H1 (cell line): ENCODE results near the gene OR14I1. TPM values are rescaled to one million over a fixed set of nuclear protein-coding genes. Genes with fewer than 3 reads are reported as not detected.
"Not testable (repeated sequence)": the region's sequence is repeated elsewhere in the genome, so short reads cannot be mapped to it uniquely, and the experiment has no call there.

Experiments used
- CTCF ChIA-PET: fragments of 300-600 bp; sonication (Branson Sonifier 250); formaldehyde crosslinking; loops from one replicate; lab custom pipeline; 2021; ENCODE audit not compliant: partially characterized antibody; lab: Charles Lee
- POLR2A ChIA-PET: fragments of 300-600 bp; sonication (Branson Sonifier 250); formaldehyde crosslinking; loops from one replicate; lab custom pipeline; 2021; ENCODE audit warnings: inconsistent platforms; ENCODE audit not compliant: partially characterized antibody; lab: Charles Lee
- DNase-seq, 2 experiments: peaks; one replicate each; pipeline versions ENCODE4 v3.0.0 to v3.0.0-alpha.2; 2010 to 2022; ENCODE audit warnings: low spot score in 2 of 2, low read depth in 1 of 2, mixed read lengths in 1 of 2
- FAIRE-seq: peaks from 2 replicates; lab custom pipeline; 2011; peaks lifted over from hg19 to GRCh38; lab: Jason Lieb, UNC
- H2AFZ ChIP-seq: 2 replicates; pipeline ENCODE4 v1.8.1; 2012; ENCODE audit warnings: low read length, inconsistent platforms
- H2AK5ac ChIP-seq: 2 replicates; pipeline ENCODE4 v1.6.1; 2013; ENCODE audit warnings: low read depth, low read length
- H2BK120ac ChIP-seq: replicated peaks from 2 replicates; pipeline ENCODE3; 2013; ENCODE audit warnings: low read depth, low read length, inconsistent platforms
- H2BK12ac ChIP-seq: 2 replicates; pipeline ENCODE4 v1.6.1; 2013; ENCODE audit warnings: low read depth, low read length
- H2BK15ac ChIP-seq: 2 replicates; pipeline ENCODE4 v1.6.1; 2013; ENCODE audit warnings: low read length
- H2BK20ac ChIP-seq: 2 replicates; pipeline ENCODE4 v1.6.1; 2013; ENCODE audit warnings: low read length
- H2BK5ac ChIP-seq: 2 replicates; pipeline ENCODE4 v1.6.1; 2013; ENCODE audit warnings: low read depth, low read length
- H3K14ac ChIP-seq: 2 replicates; pipeline ENCODE4 v1.6.1; 2013; ENCODE audit warnings: inconsistent platforms; ENCODE audit not compliant: insufficient read length
- H3K18ac ChIP-seq: 2 replicates; pipeline ENCODE4 v1.6.1; 2013; ENCODE audit warnings: low read length; ENCODE audit errors: extremely low read depth
- H3K23ac ChIP-seq: 2 replicates; pipeline ENCODE4 v1.6.1; 2013; ENCODE audit warnings: inconsistent platforms; ENCODE audit not compliant: insufficient read length
- H3K23me2 ChIP-seq: 2 replicates; pipeline ENCODE4 v1.6.1; 2013; ENCODE audit warnings: low read depth, low read length
- H3K27ac ChIP-seq: 2 replicates; pipeline ENCODE4 v1.6.1; 2011; ENCODE audit warnings: low read depth, low read length, inconsistent platforms
- H3K27me3 ChIP-seq, 4 experiments: replicated peaks in 1 of 4; 1 replicate in 1 of 4; 2 replicates in 3 of 4; pipeline versions ENCODE4 v1.6.1 to v1.8.1; 2011 to 2013; ENCODE audit warnings: low read length in 3 of 4, mild to moderate bottlenecking in 3 of 4, inconsistent platforms in 2 of 4, mixed read lengths in 2 of 4, moderate library complexity in 1 of 4; ENCODE audit not compliant: control insufficient read depth in 3 of 4, insufficient read depth in 3 of 4; ENCODE audit errors: extremely low read depth in 1 of 4
- H3K36me3 ChIP-seq, 4 experiments: 2 replicates each; pipeline versions ENCODE4 v1.6.1 to v1.8.1; 2011 to 2013; ENCODE audit warnings: mild to moderate bottlenecking in 4 of 4, low read length in 3 of 4, moderate library complexity in 2 of 4, control low read depth in 1 of 4, inconsistent platforms in 1 of 4; ENCODE audit not compliant: insufficient read depth in 4 of 4, control insufficient read depth in 2 of 4
- H3K4ac ChIP-seq: replicated peaks from 2 replicates; pipeline ENCODE3; 2013; ENCODE audit warnings: low read length, low read depth, mixed read lengths, inconsistent platforms; ENCODE audit not compliant: insufficient read length
- H3K4me1 ChIP-seq, 4 experiments: replicated peaks in 1 of 4; 1 replicate in 1 of 4; 2 replicates in 3 of 4; pipeline versions ENCODE4 v1.6.1 to v1.8.1; 2011 to 2013; ENCODE audit warnings: low read length in 3 of 4, inconsistent platforms in 2 of 4, mixed read lengths in 1 of 4; ENCODE audit not compliant: insufficient read depth in 4 of 4, control insufficient read depth in 3 of 4
- H3K4me2 ChIP-seq, 2 experiments: 2 replicates each; pipeline versions ENCODE4 v1.6.1 to v1.8.1; 2011 to 2013; ENCODE audit warnings: low read depth in 2 of 2, low read length in 2 of 2, control low read depth in 1 of 2, inconsistent platforms in 1 of 2, mild to moderate bottlenecking in 1 of 2; ENCODE audit not compliant: insufficient read depth in 1 of 2
- H3K4me3 ChIP-seq, 4 experiments: fragments of 200-600, 300-600 bp in 1 of 4; sonication (generic), shearing (Covaris generic), sonication (Bioruptor Twin) in 1 of 4; 2 replicates each; pipeline versions ENCODE4 v1.5.1 to v1.8.1; 2011 to 2016; ENCODE audit warnings: low read length in 4 of 4, low read depth in 3 of 4, control low read depth in 2 of 4, inconsistent platforms in 2 of 4, mild to moderate bottlenecking in 2 of 4, mixed read lengths in 1 of 4, moderate library complexity in 1 of 4; ENCODE audit not compliant: insufficient read depth in 2 of 4; ENCODE audit errors: extremely low read depth in 1 of 4
- H3K56ac ChIP-seq: replicated peaks from 2 replicates; pipeline ENCODE3; 2013; ENCODE audit warnings: low read depth, mild to moderate bottlenecking, mixed read lengths, low read length, inconsistent platforms; ENCODE audit not compliant: insufficient read length
- H3K79me1 ChIP-seq: 2 replicates; pipeline ENCODE4 v1.6.1; 2013; ENCODE audit warnings: low read depth, low read length, control low read depth
- H3K79me2 ChIP-seq, 2 experiments: 2 replicates each; pipeline versions ENCODE4 v1.6.1 to v1.8.1; 2012 to 2013; ENCODE audit warnings: low read length in 2 of 2, mild to moderate bottlenecking in 2 of 2, inconsistent platforms in 1 of 2; ENCODE audit not compliant: insufficient read depth in 2 of 2, control insufficient read depth in 1 of 2
- H3K9ac ChIP-seq, 4 experiments: replicated peaks in 1 of 4; 1 replicate in 1 of 4; 2 replicates in 3 of 4; pipeline versions ENCODE4 v1.6.1 to v1.8.1; 2011 to 2013; ENCODE audit warnings: low read depth in 3 of 4, low read length in 3 of 4, control low read depth in 2 of 4, mild to moderate bottlenecking in 2 of 4, moderate library complexity in 2 of 4, inconsistent platforms in 1 of 4; ENCODE audit errors: extremely low read depth in 1 of 4
- H3K9me3 ChIP-seq, 2 experiments: 2 replicates each; pipeline versions ENCODE4 v1.6.1 to v1.8.1; 2012 to 2013; ENCODE audit warnings: mild to moderate bottlenecking in 2 of 2, moderate library complexity in 2 of 2, control low read depth in 1 of 2, inconsistent platforms in 1 of 2, low read depth in 1 of 2, low read length in 1 of 2, mixed read lengths in 1 of 2; ENCODE audit not compliant: insufficient read depth in 2 of 2
- H4K20me1 ChIP-seq, 2 experiments: replicated peaks in 1 of 2; 2 replicates each; pipeline versions ENCODE3 to v1.8.1; 2011 to 2013; ENCODE audit warnings: inconsistent platforms in 2 of 2, low read length in 2 of 2, mild to moderate bottlenecking in 1 of 2; ENCODE audit not compliant: insufficient read depth in 2 of 2, control insufficient read depth in 1 of 2
- H4K5ac ChIP-seq: 2 replicates; pipeline ENCODE4 v1.6.1; 2013; ENCODE audit warnings: low read length, low read depth, mixed read lengths, inconsistent platforms; ENCODE audit not compliant: insufficient read length
- H4K8ac ChIP-seq: 2 replicates; pipeline ENCODE4 v1.8.0; 2013; ENCODE audit warnings: mild to moderate bottlenecking, moderate library complexity, low read length, inconsistent platforms; ENCODE audit not compliant: insufficient read depth; ENCODE audit errors: extremely low read depth
- H4K91ac ChIP-seq: replicated peaks from 2 replicates; pipeline ENCODE3; 2013; ENCODE audit warnings: low read length, mixed read lengths, inconsistent platforms; ENCODE audit not compliant: insufficient read length
- WGBS, 2 experiments: shearing (Covaris generic) in 1 of 2; methylation state at CpG; one replicate each; pipeline versions ENCODE4 v1.1.6 to v1.1.7; 2013 to 2015; ENCODE audit warnings: low lambda C conversion rate in 2 of 2, mixed read lengths in 2 of 2, inconsistent platforms in 1 of 2, low coverage in 1 of 2, missing lambda C conversion rate in 1 of 2; ENCODE audit not compliant: insufficient replicate concordance in 2 of 2, insufficient coverage in 1 of 2, insufficient read length in 1 of 2; ENCODE audit errors: extremely low coverage in 1 of 2, missing lambda C conversion rate in 1 of 2; 5-methylcytosine and 5-hydroxymethylcytosine counted together
- polyA plus RNA-seq, 7 experiments: library from polyadenylated mRNA; depleted of rRNA in 3 of 7; stranded (reverse) in 5 of 7; unstranded in 2 of 7; fragments of >200 nt in 5 of 7; fragments of 200-250 nt in 2 of 7; gene quantifications; 1 replicate in 5 of 7; 2 replicates in 1 of 7; 4 replicates in 1 of 7; pipeline versions ENCODE4 v1.2.1 to v1.2.3, GENCODE V29; 2011 to 2013; ENCODE audit warnings: missing spikeins in 2 of 7, mixed read lengths in 2 of 7
- total RNA-seq: library from RNA; stranded (reverse); fragmentation: NEBNext Ultra II Directional; extraction: Animal tissue kit (Norgen Biotek cat#: 25700); gene quantifications from 2 replicates; pipeline ENCODE4 v1.2.1, GENCODE V29; 2021

OR14I1 gene
- total and polyA plus RNA-seq, 2 of the 8 experiments (the other 6 are each of a cell fraction or from before 2014, with no cell fraction given) = not detected

GRCh38 chr1:248656797-248657196, 45.8 kb downstream of the OR14I1 start:
- H2AK5ac ChIP-seq, H3K4me1 ChIP-seq, CTCF ChIA-PET, H2BK120ac ChIP-seq, H3K14ac ChIP-seq, FAIRE-seq, H3K18ac ChIP-seq, H4K8ac ChIP-seq, H3K56ac ChIP-seq, H3K4ac ChIP-seq, H2BK5ac ChIP-seq, H2BK15ac ChIP-seq, H3K23me2 ChIP-seq, H3K4me2 ChIP-seq, H2BK12ac ChIP-seq, H3K4me3 ChIP-seq, H4K20me1 ChIP-seq, H3K79me1 ChIP-seq, DNase-seq, H3K9ac ChIP-seq, H4K91ac ChIP-seq, H3K23ac ChIP-seq, H3K27ac ChIP-seq, POLR2A ChIA-PET, H2AFZ ChIP-seq, H3K27me3 ChIP-seq, H3K79me2 ChIP-seq, H4K5ac ChIP-seq, H3K36me3 ChIP-seq, H2BK20ac ChIP-seq: not testable (repeated sequence)
- 73% methylated on average over 2 of the region's 6 CpGs; no CpG with 5 or more reads in 1 of the 2 experiments for WGBS, 2 experiments
- peaks cover 3 to 12% of the 10 kb centered on the region in 2 experiments; a peak in 3 of 4 replicates for H3K9me3 ChIP-seq

DNA sequence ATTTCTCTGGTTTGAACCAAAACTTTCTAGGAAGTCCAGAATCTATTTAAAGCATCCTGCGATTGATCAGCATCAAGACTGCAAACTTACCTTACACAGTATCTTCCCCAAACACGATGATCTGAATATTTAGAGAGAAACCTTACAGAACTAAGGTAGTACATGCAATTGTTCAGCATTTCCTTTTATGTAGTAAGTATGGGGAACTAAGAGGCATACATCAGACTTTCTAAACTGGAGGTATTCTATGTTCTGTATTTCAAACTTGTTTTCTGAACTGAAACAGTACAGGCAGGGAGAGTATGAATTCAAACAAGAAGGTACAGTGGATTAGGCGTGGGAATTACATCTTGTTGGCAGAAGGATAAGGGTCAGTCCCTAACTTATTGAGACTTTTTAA, 47.2 kb downstream of the OR14I1 start, which contains the start of gene OR2T27:
Gene OR2T27 (minus strand): TSS at position 175 of the 400 bp plus-strand sequence. CDS start 4,644 bp downstream, outside the sequence.
- H2BK5ac ChIP-seq, H4K8ac ChIP-seq, POLR2A ChIA-PET, CTCF ChIA-PET, H3K23me2 ChIP-seq, H3K79me1 ChIP-seq, H3K79me2 ChIP-seq, H3K4me1 ChIP-seq, H3K4me3 ChIP-seq, H3K9ac ChIP-seq, H3K27me3 ChIP-seq, H2BK15ac ChIP-seq, H2BK12ac ChIP-seq, FAIRE-seq, H3K23ac ChIP-seq, H3K36me3 ChIP-seq, H4K91ac ChIP-seq, H3K9me3 ChIP-seq, H2AK5ac ChIP-seq, H2BK20ac ChIP-seq, H3K18ac ChIP-seq, DNase-seq, H3K4me2 ChIP-seq, H3K14ac ChIP-seq, H2AFZ ChIP-seq, H4K5ac ChIP-seq, H3K4ac ChIP-seq, H2BK120ac ChIP-seq, H3K27ac ChIP-seq, H3K56ac ChIP-seq, H4K20me1 ChIP-seq: not testable (repeated sequence)
- WGBS, 2 experiments = 60% methylated on average over 1 of the region's 3 CpGs; no CpG with 5 or more reads in 1 of the 2 experiments
